WTC11 (cell line): ENCODE measurements around the gene POU3F1. TPM values are rescaled to one million over a fixed set of nuclear protein-coding genes. Genes with fewer than 3 reads are reported as not detected.
A peak's percentile ranks its signal among the peaks of the same experiment; 100 is the strongest.

ENCODE experiments used
- ATAC-seq: fragments of 200-7000 bp; cut with Tn5 transposase; 2 replicates; pipeline ENCODE4 v1.10.0; 2021; ENCODE audit warnings: mild to moderate bottlenecking, moderate library complexity
- CTCF ChIA-PET: fragments of 300-600 bp; sonication (Branson Sonifier 250); formaldehyde crosslinking; loops from one replicate; lab custom pipeline; 2021; ENCODE audit warnings: antibody characterized with exemption; lab: Charles Lee
- POLR2A ChIA-PET: fragments of 350-600 bp; sonication (Branson Sonifier 250); formaldehyde crosslinking; loops from one replicate; lab custom pipeline; 2021; ENCODE audit warnings: antibody characterized with exemption; lab: Charles Lee
- DNase-seq: peaks from one replicate; pipeline ENCODE4 v3.0.0; 2021; ENCODE audit warnings: low spot score
- H3K27ac Mint-ChIP-seq: 2 replicates; pipeline ENCODE4 v1.8.0; 2021; ENCODE audit warnings: mixed read lengths
- H3K27me3 Mint-ChIP-seq: 2 replicates; pipeline ENCODE4 v1.8.0; 2021; ENCODE audit warnings: low read depth, mild to moderate bottlenecking, moderate library complexity, mixed read lengths
- H3K36me3 Mint-ChIP-seq: 2 replicates; pipeline ENCODE4 v1.8.0; 2021; ENCODE audit warnings: mixed read lengths
- H3K4me1 Mint-ChIP-seq: 2 replicates; pipeline ENCODE4 v1.8.0; 2022; ENCODE audit warnings: mixed read lengths
- H3K4me3 Mint-ChIP-seq: 2 replicates; pipeline ENCODE4 v1.8.0; 2021; ENCODE audit warnings: mild to moderate bottlenecking, moderate library complexity, mixed read lengths
- H3K9me3 Mint-ChIP-seq: 2 replicates; pipeline ENCODE4 v1.8.0; 2021; ENCODE audit warnings: mixed read lengths
- AR ChIP-seq: fragments of 250-450 bp; sonication (Bioruptor Pico); IDR thresholded peaks from 2 replicates; pipeline ENCODE4 v1.9.0; 2021; ENCODE audit warnings: mild to moderate bottlenecking
- CREM ChIP-seq: sonication (generic); formaldehyde crosslinking; IDR thresholded peaks from 2 replicates; pipeline ENCODE4 v1.8.1; 2022; ENCODE audit warnings: mild to moderate bottlenecking, missing genetic modification reagents, moderate library complexity
- ELF4 ChIP-seq: sonication (generic); formaldehyde crosslinking; IDR thresholded peaks from 2 replicates; pipeline ENCODE4 v1.8.1; 2022; ENCODE audit warnings: low read depth, mild to moderate bottlenecking, moderate library complexity, missing genetic modification reagents
- ERG ChIP-seq: fragments of 250-450 bp; sonication (Bioruptor Pico); IDR thresholded peaks from 2 replicates; pipeline ENCODE4 v1.8.0; 2021; ENCODE audit warnings: mild to moderate bottlenecking
- ESRRA ChIP-seq: sonication (generic); formaldehyde crosslinking; IDR thresholded peaks from 2 replicates; pipeline ENCODE4 v1.8.1; 2022; ENCODE audit warnings: mild to moderate bottlenecking, missing genetic modification reagents, borderline replicate concordance
- FOXP1 ChIP-seq: sonication (generic); formaldehyde crosslinking; IDR thresholded peaks from 2 replicates; pipeline ENCODE4 v1.8.0; 2022; ENCODE audit warnings: missing genetic modification reagents, mild to moderate bottlenecking, moderate library complexity, borderline replicate concordance
- STAT6 ChIP-seq: sonication (generic); formaldehyde crosslinking; conservative IDR thresholded peaks from 2 replicates; pipeline ENCODE4 v1.8.1; 2023; ENCODE audit warnings: mild to moderate bottlenecking, low read depth, missing genetic modification reagents, moderate library complexity
- ZNF121 ChIP-seq: sonication (generic); formaldehyde crosslinking; IDR thresholded peaks from 2 replicates; pipeline ENCODE4 v1.8.0; 2023; ENCODE audit warnings: missing genetic modification reagents
- ZNF219 ChIP-seq: sonication (generic); formaldehyde crosslinking; IDR thresholded peaks from 2 replicates; pipeline ENCODE4 v1.8.0; 2023; ENCODE audit warnings: missing genetic modification reagents, mild to moderate bottlenecking, borderline replicate concordance
- total RNA-seq: library from RNA; stranded (reverse); gene quantifications from 3 replicates; pipeline ENCODE4 v1.2.3, GENCODE V29; 2021
- TF ChIP-seq, protein P1 (sequence below): sonication (generic); formaldehyde crosslinking; IDR thresholded peaks from 2 replicates; pipeline ENCODE4 v1.8.1; 2023; ENCODE audit warnings: mild to moderate bottlenecking, missing genetic modification reagents
- TF ChIP-seq, protein P2 (sequence below): sonication (generic); formaldehyde crosslinking; IDR thresholded peaks from 2 replicates; pipeline ENCODE4 v1.8.1; 2023; ENCODE audit warnings: mild to moderate bottlenecking, missing genetic modification reagents

The POU3F1 gene
- total RNA-seq, 1 experiment from 2014 or later: 18.9 TPM

DNA sequence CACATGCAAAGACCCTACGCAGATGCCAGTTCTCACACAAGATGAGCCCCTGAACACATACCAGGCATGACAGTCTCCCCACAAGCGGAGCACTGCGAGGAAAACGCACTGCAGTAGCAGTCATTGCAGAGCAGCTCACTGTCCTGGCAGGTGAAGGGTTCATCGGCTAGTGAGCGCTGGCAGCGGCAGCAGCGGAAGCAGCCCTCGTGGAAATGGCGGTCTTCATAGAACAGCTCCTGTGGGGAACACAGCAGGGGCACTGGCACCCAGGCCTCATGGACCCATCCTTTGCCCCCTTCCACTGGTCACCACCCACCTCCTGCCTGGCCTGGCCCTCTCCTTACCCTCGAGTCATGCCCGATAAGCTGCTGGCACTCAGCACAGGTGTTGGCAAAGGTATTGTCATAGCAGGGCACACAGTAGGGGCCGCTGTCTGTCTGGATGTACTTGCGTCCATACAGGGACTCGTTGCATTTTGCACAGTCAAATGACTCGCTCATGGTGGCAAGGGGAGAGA, 47.6 kb downstream of the POU3F1 start:
- DNase-seq (no peak), ATAC-seq (no peak)
- H3K36me3 Mint-ChIP-seq: peaks cover 10% of the 10 kb centered on the region
- no peaks in the 10 kb centered on the region for H3K27me3 Mint-ChIP-seq
- CTCF ChIA-PET: interaction anchor here (1.5 kb wide), 1 partner anchor 20 kb away, joined by 5 read pairs; no protein-coding TSS in a partner anchor
- peak overlapping the region; percentile 28 for H3K4me3 Mint-ChIP-seq
- TF ChIP-seq, protein P1, sequence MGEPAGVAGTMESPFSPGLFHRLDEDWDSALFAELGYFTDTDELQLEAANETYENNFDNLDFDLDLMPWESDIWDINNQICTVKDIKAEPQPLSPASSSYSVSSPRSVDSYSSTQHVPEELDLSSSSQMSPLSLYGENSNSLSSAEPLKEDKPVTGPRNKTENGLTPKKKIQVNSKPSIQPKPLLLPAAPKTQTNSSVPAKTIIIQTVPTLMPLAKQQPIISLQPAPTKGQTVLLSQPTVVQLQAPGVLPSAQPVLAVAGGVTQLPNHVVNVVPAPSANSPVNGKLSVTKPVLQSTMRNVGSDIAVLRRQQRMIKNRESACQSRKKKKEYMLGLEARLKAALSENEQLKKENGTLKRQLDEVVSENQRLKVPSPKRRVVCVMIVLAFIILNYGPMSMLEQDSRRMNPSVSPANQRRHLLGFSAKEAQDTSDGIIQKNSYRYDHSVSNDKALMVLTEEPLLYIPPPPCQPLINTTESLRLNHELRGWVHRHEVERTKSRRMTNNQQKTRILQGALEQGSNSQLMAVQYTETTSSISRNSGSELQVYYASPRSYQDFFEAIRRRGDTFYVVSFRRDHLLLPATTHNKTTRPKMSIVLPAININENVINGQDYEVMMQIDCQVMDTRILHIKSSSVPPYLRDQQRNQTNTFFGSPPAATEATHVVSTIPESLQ (CRISPR knock-in tag): no peak
- TF ChIP-seq, protein P2, sequence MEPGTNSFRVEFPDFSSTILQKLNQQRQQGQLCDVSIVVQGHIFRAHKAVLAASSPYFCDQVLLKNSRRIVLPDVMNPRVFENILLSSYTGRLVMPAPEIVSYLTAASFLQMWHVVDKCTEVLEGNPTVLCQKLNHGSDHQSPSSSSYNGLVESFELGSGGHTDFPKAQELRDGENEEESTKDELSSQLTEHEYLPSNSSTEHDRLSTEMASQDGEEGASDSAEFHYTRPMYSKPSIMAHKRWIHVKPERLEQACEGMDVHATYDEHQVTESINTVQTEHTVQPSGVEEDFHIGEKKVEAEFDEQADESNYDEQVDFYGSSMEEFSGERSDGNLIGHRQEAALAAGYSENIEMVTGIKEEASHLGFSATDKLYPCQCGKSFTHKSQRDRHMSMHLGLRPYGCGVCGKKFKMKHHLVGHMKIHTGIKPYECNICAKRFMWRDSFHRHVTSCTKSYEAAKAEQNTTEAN (CRISPR knock-in tag): no peak
- TF ChIP-seq FOXP1 (CRISPR knock-in tag): no peak
- TF ChIP-seq CREM (CRISPR knock-in tag): no peak
- TF ChIP-seq, all 79 proteins: peak for 0
- Mint-ChIP-seq H3K9me3 (no peaks in the 10 kb centered on the region), H3K27ac (peak overlapping the region; percentile 98), H3K4me1 (peaks cover 54% of the 10 kb centered on the region)
- POLR2A ChIA-PET: interaction anchor here (0.5 kb wide), 1 partner anchor 9 kb away, joined by 3 read pairs; the partner anchor contains the start of gene SF3A3

GRCh38 chr1:37998089-37998808, 48.3 kb downstream of the POU3F1 start:
- peak overlapping the region; percentile 70 for H3K27ac Mint-ChIP-seq
- CTCF ChIA-PET: no interaction called here
- POLR2A ChIA-PET: no interaction called here
- no peak overlapping the region for H3K4me3 Mint-ChIP-seq
- ATAC-seq (no peak), DNase-seq (no peak)
- no peaks in the 10 kb centered on the region for H3K9me3 Mint-ChIP-seq
- H3K27me3 Mint-ChIP-seq: no peaks in the 10 kb centered on the region
- peaks cover 46% of the 10 kb centered on the region for H3K4me1 Mint-ChIP-seq
- TF ChIP-seq AR (CRISPR knock-in tag) (no peak), ELF4 (CRISPR knock-in tag) (no peak), ERG (CRISPR knock-in tag) (no peak), ESRRA (CRISPR knock-in tag) (no peak), STAT6 (CRISPR knock-in tag) (no peak), ZNF121 (no peak), ZNF219 (CRISPR knock-in tag) (no peak)
- peaks cover 10% of the 10 kb centered on the region for H3K36me3 Mint-ChIP-seq
